Sigmoid colon (tissue), 7 donors: Measurements from ENCODE around the gene RACGAP1. TPM values are rescaled to one million over a fixed set of nuclear protein-coding genes. Genes with fewer than 3 reads are reported as not detected.

Source experiments
- DNase-seq: peaks from one replicate; pipeline ENCODE4 v3.0.0-alpha.2; 2019
- H3K27ac ChIP-seq, 4 donors: fragments of 200-600 bp; sonication (generic); one replicate each; pipeline ENCODE4 v1.5.1; 2016 to 2019; ENCODE audit warnings: mild to moderate bottlenecking in 1 of 4
- H3K27me3 ChIP-seq, 3 donors: fragments of 200-600 bp; sonication (generic); one replicate each; pipeline ENCODE4 v1.5.1; 2019; ENCODE audit warnings: mild to moderate bottlenecking in 1 of 3
- H3K36me3 ChIP-seq, 4 donors: fragments of 200-600 bp; sonication (generic); one replicate each; pipeline ENCODE4 v1.5.1; 2016 to 2019
- H3K4me1 ChIP-seq, 4 donors: fragments of 200-600 bp; sonication (generic); one replicate each; pipeline ENCODE4 v1.5.1; 2017 to 2019
- H3K4me3 ChIP-seq, 4 donors: fragments of 200-600 bp; sonication (generic); one replicate each; pipeline ENCODE4 v1.5.1; 2017 to 2019; ENCODE audit warnings: mild to moderate bottlenecking in 2 of 4, moderate library complexity in 1 of 4
- H3K9me3 ChIP-seq, 4 donors: fragments of 200-600 bp in 3 of 4; sonication (generic) in 3 of 4; one replicate each; pipeline versions ENCODE4 v1.5.1 to v1.6.1; 2013 to 2019
- CTCF ChIP-seq, 4 experiments: fragments of 450-650 bp in 3 of 4; fragments of 200-600 bp in 1 of 4; IDR thresholded peaks; one replicate each; pipeline ENCODE4 v1.5.1; 2016 to 2019; ENCODE audit warnings: antibody characterized with exemption in 4 of 4, mild to moderate bottlenecking in 3 of 4, moderate library complexity in 2 of 4
- EP300 ChIP-seq, 4 donors: sonication (generic); formaldehyde crosslinking; IDR thresholded peaks; one replicate each; pipeline ENCODE4 v1.6.1; 2017; ENCODE audit warnings: antibody characterized with exemption in 4 of 4
- POLR2A ChIP-seq, 2 donors: fragments of 450-650 bp; IDR thresholded peaks; one replicate each; pipeline ENCODE4 v1.6.1; 2016; ENCODE audit warnings: antibody characterized with exemption in 2 of 2, mild to moderate bottlenecking in 2 of 2, moderate library complexity in 2 of 2
- POLR2AphosphoS5 ChIP-seq, 4 donors: sonication (generic); formaldehyde crosslinking; IDR thresholded peaks; one replicate each; pipeline ENCODE4 v1.6.1; 2017; ENCODE audit warnings: antibody characterized with exemption in 4 of 4
- WGBS, 2 donors: extraction: QIAGEN DNeasy Blood & Tissue Kit; methylation state at CpG; one replicate each; pipeline ENCODE4 v1.1.7; 2013; 5-methylcytosine and 5-hydroxymethylcytosine counted together
- intact Hi-C: fragments of 100-400 bp; cut with DNase I; formaldehyde crosslinking; loops from one replicate; pipeline ENCODE4 v1.15.1; 2023
- polyA plus RNA-seq, 3 donors: library from polyadenylated mRNA; stranded (reverse); fragments of 200-250 nt; gene quantifications; one replicate each; pipeline ENCODE4 v1.2.3, GENCODE V29; 2013
- total RNA-seq, 4 donors: library from RNA; depleted of rRNA; stranded (reverse); fragments of >200 nt; gene quantifications; one replicate each; pipeline ENCODE4 v1.1.0, GENCODE V29; 2016
- donor health status: healthy with polysubstance abuse.
- donor health status: Bipolar disorder and iron deficiency.
- donor health status: healthy.

The RACGAP1 gene
- total and polyA plus RNA-seq, 7 donors: 4.8 to 42.6 (median 22.5) TPM

- Histone ChIP-seq H3K4me1 (no peaks in the 10 kb centered on the region), H3K27me3 (no peaks in the 10 kb centered on the region), H3K36me3 (no peaks in the 10 kb centered on the region), H3K4me3 (no peak overlapping the region), H3K9me3 (no peaks in the 10 kb centered on the region), H3K27ac (no peak overlapping the region)
- DNase-seq: no peak
- intact Hi-C loops: loop anchor here (10.0 kb wide), 1 partner anchor 178 kb away; no protein-coding TSS in a partner anchor
- WGBS, 2 donors: 90% methylated on average over 6 of the region's 6 CpGs
- TF ChIP-seq POLR2AphosphoS5 (IDR thresholded peaks at IDR 0.05): no peak
- TF ChIP-seq POLR2A (IDR thresholded peaks at IDR 0.05): no peak
- TF ChIP-seq EP300 (IDR thresholded peaks at IDR 0.05): no peak
- no peak for TF ChIP-seq CTCF (IDR thresholded peaks at IDR 0.05)
These were observed 17.4 kb upstream of the RACGAP1 start for GRCh38 chr12:50042693-50043092.

GRCh38 chr12:50041962-50042361 lies 16.7 kb upstream of the RACGAP1 start:
- Histone ChIP-seq H3K27ac (no peak overlapping the region), H3K4me3 (no peak overlapping the region), H3K36me3 (no peaks in the 10 kb centered on the region), H3K9me3 (no peaks in the 10 kb centered on the region), H3K4me1 (no peaks in the 10 kb centered on the region), H3K27me3 (no peaks in the 10 kb centered on the region)
- TF ChIP-seq CTCF (IDR thresholded peaks at IDR 0.05) (no peak), EP300 (IDR thresholded peaks at IDR 0.05) (no peak), POLR2A (IDR thresholded peaks at IDR 0.05) (no peak), POLR2AphosphoS5 (IDR thresholded peaks at IDR 0.05) (no peak)
- DNase-seq: no peak
- 82 to 88% methylated on average over 5 of the region's 5 CpGs for WGBS, 2 donors
- intact Hi-C loops: loop anchor here (10.0 kb wide), 1 partner anchor 177 kb away; no protein-coding TSS in a partner anchor

- TF ChIP-seq EP300 (IDR thresholded peaks at IDR 0.05) (no peak), CTCF (IDR thresholded peaks at IDR 0.05) (no peak), POLR2A (IDR thresholded peaks at IDR 0.05) (no peak), POLR2AphosphoS5 (IDR thresholded peaks at IDR 0.05) (no peak)
- WGBS, 2 donors: 83 to 88% methylated on average over 15 of the region's 15 CpGs
- Histone ChIP-seq H3K36me3 (no peaks in the 10 kb centered on the region), H3K9me3 (no peaks in the 10 kb centered on the region), H3K27me3 (no peaks in the 10 kb centered on the region), H3K4me3 (no peak overlapping the region), H3K27ac (no peak overlapping the region), H3K4me1 (no peaks in the 10 kb centered on the region)
- intact Hi-C loops: loop anchor here (10.0 kb wide), 1 partner anchor 176 kb away; no protein-coding TSS in a partner anchor
- no peak for DNase-seq
These were observed 16.0 kb upstream of the RACGAP1 start for GRCh38 chr12:50041062-50041860.

DNA sequence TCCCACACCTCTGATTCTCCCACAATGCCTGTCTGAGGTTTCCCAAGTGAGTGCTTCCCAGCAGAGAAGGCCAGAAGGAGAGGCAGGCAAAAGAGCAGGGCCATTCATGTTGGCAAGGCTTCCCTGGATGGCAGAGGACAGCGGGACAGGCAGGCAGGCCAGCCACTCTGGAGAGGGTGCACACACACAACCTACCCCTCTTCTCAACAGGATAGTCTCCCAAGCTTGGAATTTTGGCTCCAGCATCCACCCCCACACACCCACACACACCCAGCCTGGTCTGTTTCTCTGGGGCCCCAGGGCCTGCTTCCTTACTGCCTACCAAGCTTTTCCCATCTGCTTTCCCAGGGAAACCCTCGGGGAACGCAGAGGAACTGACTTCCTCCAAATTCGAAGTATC lies 15.4 kb upstream of the RACGAP1 start:
- intact Hi-C loops: loop anchor here (10.0 kb wide), 1 partner anchor 176 kb away; no protein-coding TSS in a partner anchor
- no peak overlapping the region for H3K27ac ChIP-seq
- WGBS, 2 donors: 78 to 82% methylated on average over 4 of the region's 4 CpGs

More for the DNA sequence above, 15.4 kb upstream of the RACGAP1 start:
- no peaks in the 10 kb centered on the region for H3K4me1 ChIP-seq
- DNase-seq: no peak
- no peaks in the 10 kb centered on the region for H3K36me3 ChIP-seq
- no peak for TF ChIP-seq POLR2A (IDR thresholded peaks at IDR 0.05)
- no peak for TF ChIP-seq EP300 (IDR thresholded peaks at IDR 0.05)
- no peak for TF ChIP-seq CTCF (IDR thresholded peaks at IDR 0.05)
- no peak for TF ChIP-seq POLR2AphosphoS5 (IDR thresholded peaks at IDR 0.05)
- no peaks in the 10 kb centered on the region for H3K9me3 ChIP-seq
- H3K27me3 ChIP-seq: no peaks in the 10 kb centered on the region
- H3K4me3 ChIP-seq: no peak overlapping the region
